Thoracic aorta (tissue), 2 donors: ENCODE data around the gene NEK7. TPM values are rescaled to one million over a fixed set of nuclear protein-coding genes. Genes with fewer than 3 reads are reported as not detected.

ENCODE experiments used
- ATAC-seq: fragments of 150-250 bp; one replicate; pipeline ENCODE4 v1.8.0; 2017; ENCODE audit warnings: low read depth; ENCODE audit not compliant: insufficient number of reproducible peaks, low FRiP score
- DNase-seq: peaks from one replicate; pipeline ENCODE4 v3.0.0-alpha.2; 2020; ENCODE audit warnings: low spot score
- H3K27ac ChIP-seq, 2 donors: fragments of 200-600 bp; sonication (generic); 1 replicate in 1 of 2; 2 replicates in 1 of 2; pipeline ENCODE4 v1.5.1; 2016; ENCODE audit warnings: mild to moderate bottlenecking in 2 of 2, moderate library complexity in 2 of 2
- H3K27me3 ChIP-seq: fragments of 200-600 bp; sonication (generic); replicated peaks from 2 replicates; pipeline ENCODE4 v1.6.0; 2016; ENCODE audit warnings: mild to moderate bottlenecking; ENCODE audit not compliant: insufficient read depth
- H3K36me3 ChIP-seq: fragments of 200-600 bp; sonication (generic); one replicate; pipeline ENCODE4 v1.5.1; 2016
- H3K4me1 ChIP-seq, 2 donors: fragments of 200-600 bp; sonication (generic); 1 replicate in 1 of 2; 2 replicates in 1 of 2; pipeline versions ENCODE4 v1.5.1 to v1.6.0; 2016; ENCODE audit warnings: low read depth in 2 of 2, mild to moderate bottlenecking in 1 of 2; ENCODE audit not compliant: control insufficient read depth in 1 of 2
- H3K4me3 ChIP-seq: fragments of 200-600 bp; sonication (generic); 2 replicates; pipeline ENCODE4 v1.5.1; 2016; ENCODE audit warnings: mild to moderate bottlenecking
- H3K9me3 ChIP-seq: fragments of 200-600 bp; sonication (generic); 2 replicates; pipeline ENCODE4 v1.5.1; 2016
- CTCF ChIP-seq: fragments of 200-600 bp; sonication (generic); IDR thresholded peaks from one replicate; pipeline ENCODE4 v1.5.1; 2019; ENCODE audit warnings: antibody characterized with exemption
- total RNA-seq, 2 donors: library from RNA; depleted of rRNA; stranded (reverse); fragments of >200 nt; gene quantifications; one replicate each; pipeline versions ENCODE4 v1.1.0 to v1.2.3, GENCODE V29; 2016

NEK7 gene
- total RNA-seq, 2 donors from 2014 or later = 118 to 155 TPM

- DNase-seq (no peak), ATAC-seq (no peak)
- Histone ChIP-seq H3K27ac (no peak overlapping the region), H3K4me1 (peaks cover 10 to 20% of the 10 kb centered on the region in 2 donors), H3K27me3 (no peaks in the 10 kb centered on the region), H3K9me3 (no peaks in the 10 kb centered on the region), H3K36me3 (no peaks in the 10 kb centered on the region), H3K4me3 (no peak overlapping the region)
- TF ChIP-seq CTCF = no peak
These were observed 131.1 kb downstream of the NEK7 start for GRCh38 chr1:198287916-198288315.

GRCh38 chr1:198290089-198290683, 133.4 kb downstream of the NEK7 start:
- peaks cover 10 to 20% of the 10 kb centered on the region in 2 donors for H3K4me1 ChIP-seq
- H3K27me3 ChIP-seq = no peaks in the 10 kb centered on the region
- no peak for ATAC-seq
- no peaks in the 10 kb centered on the region for H3K9me3 ChIP-seq
- no peaks in the 10 kb centered on the region for H3K36me3 ChIP-seq
- H3K4me3 ChIP-seq = no peak overlapping the region
- no peak for DNase-seq
- TF ChIP-seq CTCF = no peak
- no peak overlapping the region for H3K27ac ChIP-seq

- no peaks in the 10 kb centered on the region for H3K9me3 ChIP-seq
- DNase-seq (no peak), ATAC-seq (no peak)
- no peak for TF ChIP-seq CTCF
- H3K27me3 ChIP-seq = no peaks in the 10 kb centered on the region
- no peak overlapping the region for H3K27ac ChIP-seq
- H3K4me3 ChIP-seq = no peak overlapping the region
- H3K4me1 ChIP-seq = peaks cover 10 to 20% of the 10 kb centered on the region in 2 donors
- H3K36me3 ChIP-seq = no peaks in the 10 kb centered on the region
These were observed 134.2 kb downstream of the NEK7 start for GRCh38 chr1:198291036-198291435.

GRCh38 chr1:198291924-198292323, 135.1 kb downstream of the NEK7 start:
- Histone ChIP-seq H3K4me3 (no peak overlapping the region), H3K27me3 (no peaks in the 10 kb centered on the region), H3K4me1 (peaks cover 10 to 20% of the 10 kb centered on the region in 2 donors), H3K36me3 (no peaks in the 10 kb centered on the region), H3K27ac (no peak overlapping the region), H3K9me3 (no peaks in the 10 kb centered on the region)
- DNase-seq (no peak), ATAC-seq (no peak)
- TF ChIP-seq CTCF = no peak

GRCh38 chr1:198295225-198295624, 138.4 kb downstream of the NEK7 start:
- Histone ChIP-seq H3K4me3 (no peak overlapping the region), H3K27me3 (no peaks in the 10 kb centered on the region), H3K36me3 (no peaks in the 10 kb centered on the region), H3K27ac (no peak overlapping the region), H3K9me3 (no peaks in the 10 kb centered on the region), H3K4me1 (no peaks in the 10 kb centered on the region)
- ATAC-seq (no peak), DNase-seq (no peak)
- TF ChIP-seq CTCF = no peak
